ENCODE data around the gene NEURL1B.
"Not testable (repeated sequence)": the region's sequence is repeated elsewhere in the genome, so short reads cannot be mapped to it uniquely, and the experiment has no call there.

The NEURL1B gene

GRCh38 chr5:172636279-172637050, 4.6 kb upstream of the NEURL1B start:
- no peak for DNase-seq

DNA sequence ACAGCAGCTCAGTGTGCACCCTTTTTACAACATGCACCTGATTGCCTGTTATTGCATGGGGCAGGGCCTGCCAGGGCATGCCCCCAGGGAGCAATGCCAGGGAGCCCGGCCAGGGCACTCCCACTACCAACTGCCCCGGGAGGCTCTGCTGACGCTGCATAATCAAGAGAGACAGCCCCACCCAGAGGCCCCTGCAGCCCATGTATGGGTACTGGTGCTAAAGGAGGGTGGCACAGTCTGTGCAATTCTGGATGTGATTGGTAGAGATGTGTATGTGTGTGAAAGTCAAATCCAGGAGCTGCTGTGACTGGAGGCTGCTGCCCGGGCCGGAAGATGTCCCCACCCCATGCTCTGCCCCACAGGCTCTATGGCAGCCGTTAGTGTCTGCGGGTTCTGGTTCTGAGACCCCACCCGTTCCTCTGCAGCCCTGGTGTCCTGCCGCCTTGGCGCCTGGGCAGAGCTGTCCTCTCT, 3.9 kb upstream of the NEURL1B start:
- peak; percentile 84 for DNase-seq

GRCh38 chr5:172637740-172638139, 3.3 kb upstream of the NEURL1B start:
- DNase-seq: no peak

GRCh38 chr5:172638209-172638768, 2.8 kb upstream of the NEURL1B start:
- no peak for DNase-seq

GRCh38 chr5:172640139-172640538, 924 bp upstream of the NEURL1B start:
- no peak for DNase-seq

GRCh38 chr5:172641359-172642050, 442 bp downstream of the NEURL1B start:
- DNase-seq: no peak

- no peak for DNase-seq
Observed at GRCh38 chr5:172642051-172642409, 967 bp downstream of the NEURL1B start.

- no peak for DNase-seq
Observed at GRCh38 chr5:172642486-172642885, 1.4 kb downstream of the NEURL1B start.

DNA sequence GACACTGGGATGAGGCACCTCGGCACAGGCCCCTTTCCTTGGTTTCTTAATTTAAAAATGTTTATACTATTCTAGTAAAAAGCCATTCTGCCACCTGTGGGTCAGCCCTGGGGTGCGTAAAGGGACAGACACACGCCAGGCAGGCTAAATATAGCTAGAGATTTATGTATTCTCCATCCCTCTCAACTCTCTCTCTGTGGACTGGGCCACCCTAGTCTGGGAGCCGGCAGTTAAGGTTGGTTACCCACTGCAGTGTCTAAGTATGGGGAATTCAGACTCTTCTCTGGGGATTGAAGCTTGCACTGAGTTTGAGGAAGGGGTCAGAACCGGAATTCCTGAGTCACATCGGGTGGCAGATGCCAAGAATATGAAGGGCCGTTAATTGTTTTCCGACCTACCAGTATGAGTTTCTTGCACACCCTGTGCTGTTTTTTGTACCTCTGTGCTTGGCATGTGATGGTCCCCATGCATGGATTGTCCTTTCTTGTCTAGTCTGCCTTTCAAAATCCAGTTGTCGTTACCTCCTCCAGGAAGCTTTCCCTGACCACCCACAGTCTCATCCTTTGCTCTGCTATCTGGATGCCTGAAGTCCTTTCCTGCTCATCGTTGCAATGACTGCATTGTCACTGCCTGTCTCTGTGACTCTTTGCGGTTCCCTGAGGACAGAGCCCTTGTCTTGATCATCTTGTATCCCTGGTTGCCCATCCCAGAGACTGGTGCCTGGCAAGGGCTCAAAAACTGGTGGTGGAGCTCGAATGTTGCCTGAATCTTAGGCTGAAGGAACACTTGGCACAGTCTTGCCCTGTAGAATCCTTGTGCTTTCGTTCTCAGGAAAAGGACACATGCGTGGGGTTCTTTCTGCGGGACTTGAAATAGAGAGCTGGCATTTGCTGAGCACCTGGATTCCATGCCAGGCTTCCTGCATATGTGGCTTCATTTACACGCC, 2.1 kb downstream of the NEURL1B start:
- DNase-seq: no peak

- no peak for DNase-seq
Observed at GRCh38 chr5:172644266-172644665, 3.2 kb downstream of the NEURL1B start.

DNA sequence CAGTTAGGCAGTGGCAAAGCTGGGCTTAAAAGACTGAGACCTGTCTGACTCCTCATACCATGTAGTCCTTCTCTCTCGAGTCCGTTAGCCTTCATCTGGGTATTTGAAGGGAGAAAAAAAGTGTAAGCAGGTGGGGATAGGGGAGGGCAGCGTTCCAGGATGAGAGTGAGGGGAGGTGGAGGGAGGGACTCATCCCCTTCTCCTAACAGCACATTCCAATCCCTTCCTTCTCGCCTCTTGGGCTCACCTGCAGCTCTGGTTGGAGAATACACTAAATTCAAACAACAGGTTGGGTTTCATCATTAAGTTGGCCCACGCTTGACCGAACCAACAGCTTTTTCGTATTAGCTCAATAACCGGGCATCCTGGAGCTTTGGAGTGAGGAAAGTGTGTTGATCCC, 3.6 kb downstream of the NEURL1B start:
- DNase-seq: no peak

DNA sequence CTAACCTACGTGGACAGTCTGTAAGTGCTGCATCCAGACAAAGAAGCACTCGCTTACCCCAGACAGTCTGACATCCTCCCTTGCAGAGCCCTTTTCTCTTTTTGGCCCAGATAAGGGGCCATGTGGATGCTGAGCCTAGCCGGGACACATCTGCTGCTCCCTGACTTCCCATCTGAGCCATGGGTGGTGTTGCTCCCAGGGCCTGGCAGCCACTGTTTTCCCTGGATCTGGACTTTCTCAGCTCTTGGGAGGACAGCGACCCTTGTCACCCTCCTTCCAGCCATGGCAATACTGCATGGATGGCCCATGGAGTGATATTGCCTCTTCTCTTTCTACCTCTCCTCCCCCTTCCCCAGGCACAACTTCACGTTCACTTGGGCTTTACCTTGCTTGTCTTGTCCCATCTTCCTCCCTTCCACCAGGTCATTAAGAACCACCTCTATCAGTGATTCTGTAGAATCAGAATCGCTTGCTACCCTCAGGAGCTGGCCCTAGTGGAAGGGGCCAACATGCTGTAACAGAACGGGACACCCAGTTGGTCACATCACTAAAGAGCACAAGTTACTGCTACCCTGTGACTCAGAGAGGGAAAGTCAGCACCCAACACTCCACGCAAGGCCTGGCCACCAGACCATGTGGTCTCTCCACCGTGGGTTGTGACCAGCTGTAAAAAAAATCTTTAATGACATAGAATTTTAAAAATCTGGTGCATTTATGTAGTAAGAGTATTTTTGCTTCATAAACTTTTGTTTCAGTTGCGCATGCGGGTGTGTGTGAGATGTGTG, 4.4 kb downstream of the NEURL1B start:
- no peak for DNase-seq

DNA sequence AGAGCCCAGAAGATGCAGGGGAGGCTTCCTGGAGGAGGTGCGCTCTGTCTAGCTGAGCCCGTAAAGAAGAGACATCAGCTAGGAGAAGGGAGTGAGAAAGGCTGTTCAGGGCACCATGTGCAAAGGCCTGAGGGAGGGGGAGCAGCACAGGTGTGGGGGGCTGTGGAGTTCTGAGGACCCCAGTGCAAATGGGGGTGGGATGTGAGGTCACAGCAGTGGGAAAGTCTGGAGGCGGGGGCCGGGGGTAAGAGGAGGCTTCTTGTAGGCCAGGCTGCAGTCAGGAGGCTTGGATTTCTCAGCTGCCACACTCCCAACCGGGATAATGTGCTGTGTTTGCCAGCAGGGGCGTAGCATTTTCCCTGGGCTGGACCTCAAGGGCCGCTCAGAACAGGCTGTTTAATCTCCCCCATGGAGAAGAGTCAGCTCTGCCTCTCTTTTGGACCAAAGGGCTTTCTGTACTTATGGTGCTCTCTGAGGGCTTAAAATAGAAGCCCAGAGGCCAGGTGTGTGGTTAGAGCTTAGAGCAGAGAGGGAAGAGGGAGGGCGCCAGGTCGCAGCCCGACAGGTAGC, 5.7 kb downstream of the NEURL1B start:
- DNase-seq: peak; percentile 54

DNA sequence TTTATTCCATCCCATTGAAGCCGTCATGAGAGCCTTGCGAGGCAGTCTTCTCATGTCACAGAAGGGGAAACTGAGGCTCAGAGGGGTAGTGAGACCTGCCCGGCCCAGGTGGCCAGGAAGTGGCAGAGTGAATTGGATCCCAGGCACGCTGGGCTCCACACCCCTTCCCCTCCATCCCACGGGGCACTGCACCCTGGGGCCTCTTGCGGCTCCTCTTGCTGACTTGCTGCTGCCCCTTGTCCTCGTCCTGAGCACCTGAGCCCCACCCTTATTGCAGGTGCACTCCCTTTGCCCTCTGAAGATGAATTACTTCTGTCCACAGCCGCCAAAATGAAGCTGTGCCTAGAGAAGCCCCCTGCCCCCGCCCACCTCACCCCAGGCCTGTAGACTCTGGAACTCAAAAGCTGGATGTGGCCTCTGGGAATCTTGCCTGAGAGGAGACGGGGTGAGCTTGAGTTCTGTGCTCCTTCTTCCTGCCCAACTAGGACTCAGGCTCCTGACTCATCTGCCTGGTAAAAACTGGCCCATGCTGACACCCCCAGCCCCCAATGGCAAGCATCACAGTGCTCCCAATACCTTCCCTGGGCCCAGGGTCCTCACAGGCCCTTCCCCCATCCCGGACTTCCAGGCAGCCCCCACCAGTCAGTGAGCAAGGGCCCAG, 6.4 kb downstream of the NEURL1B start:
- no peak for DNase-seq

DNA sequence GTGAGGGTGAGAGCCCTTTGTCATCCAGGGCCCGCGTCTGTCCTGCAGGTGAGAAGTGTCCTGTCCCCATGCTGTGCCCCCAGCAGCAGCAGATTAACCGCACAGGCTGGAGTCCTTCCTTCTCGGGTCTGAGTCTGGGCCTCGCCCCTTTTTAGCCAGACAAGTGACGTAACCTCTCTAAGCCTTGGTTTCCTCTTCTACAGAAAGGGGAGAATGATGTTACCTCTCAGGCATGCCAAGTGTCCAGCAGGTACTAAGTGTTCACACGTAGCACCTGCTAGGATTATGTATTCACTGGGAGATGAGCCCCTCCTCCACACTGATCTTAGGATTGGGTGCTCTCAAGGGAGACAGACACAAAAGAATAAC, 6.9 kb downstream of the NEURL1B start:
- DNase-seq: peak; percentile 75

DNA sequence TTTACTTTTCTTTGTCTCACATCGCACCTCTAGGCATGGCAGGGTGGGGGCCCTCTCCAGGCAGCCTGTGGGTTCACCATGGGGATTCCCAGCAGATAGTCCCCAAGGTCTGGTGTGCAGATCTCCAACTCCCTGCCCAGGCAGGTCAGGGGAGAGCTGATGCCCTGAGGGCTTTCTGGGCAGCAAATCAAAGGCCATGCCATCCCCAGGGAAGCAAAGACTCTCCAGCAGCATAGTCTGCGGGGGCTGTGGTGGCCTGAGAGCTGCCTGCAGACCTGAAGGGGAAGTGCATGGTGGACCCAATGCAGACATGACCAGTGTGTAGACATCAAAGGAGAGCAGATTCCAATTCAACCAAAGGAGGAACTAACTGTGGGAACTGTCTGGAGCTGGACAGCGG, 7.7 kb downstream of the NEURL1B start:
- no peak for DNase-seq

DNA sequence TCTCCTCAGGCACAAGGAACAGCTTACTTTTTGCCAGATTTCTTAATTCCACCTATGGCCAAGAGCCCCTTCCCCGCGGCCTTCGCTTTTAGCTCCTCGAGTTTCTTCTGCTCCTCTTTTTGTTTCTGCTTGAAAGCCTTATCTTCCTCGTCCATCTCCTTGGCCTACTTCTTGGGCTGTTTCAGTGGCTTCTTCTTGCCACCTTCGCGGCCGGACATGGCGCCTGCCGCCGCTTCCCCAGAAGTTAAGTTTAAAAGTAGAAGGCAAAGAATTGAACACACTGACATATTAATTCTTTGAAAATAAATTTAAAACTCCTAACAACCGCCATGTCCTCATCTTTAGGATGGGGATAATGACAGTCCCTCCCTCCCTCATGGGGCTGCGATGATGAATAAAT, 15.4 kb downstream of the NEURL1B start:
- not testable (repeated sequence) for DNase-seq

DNA sequence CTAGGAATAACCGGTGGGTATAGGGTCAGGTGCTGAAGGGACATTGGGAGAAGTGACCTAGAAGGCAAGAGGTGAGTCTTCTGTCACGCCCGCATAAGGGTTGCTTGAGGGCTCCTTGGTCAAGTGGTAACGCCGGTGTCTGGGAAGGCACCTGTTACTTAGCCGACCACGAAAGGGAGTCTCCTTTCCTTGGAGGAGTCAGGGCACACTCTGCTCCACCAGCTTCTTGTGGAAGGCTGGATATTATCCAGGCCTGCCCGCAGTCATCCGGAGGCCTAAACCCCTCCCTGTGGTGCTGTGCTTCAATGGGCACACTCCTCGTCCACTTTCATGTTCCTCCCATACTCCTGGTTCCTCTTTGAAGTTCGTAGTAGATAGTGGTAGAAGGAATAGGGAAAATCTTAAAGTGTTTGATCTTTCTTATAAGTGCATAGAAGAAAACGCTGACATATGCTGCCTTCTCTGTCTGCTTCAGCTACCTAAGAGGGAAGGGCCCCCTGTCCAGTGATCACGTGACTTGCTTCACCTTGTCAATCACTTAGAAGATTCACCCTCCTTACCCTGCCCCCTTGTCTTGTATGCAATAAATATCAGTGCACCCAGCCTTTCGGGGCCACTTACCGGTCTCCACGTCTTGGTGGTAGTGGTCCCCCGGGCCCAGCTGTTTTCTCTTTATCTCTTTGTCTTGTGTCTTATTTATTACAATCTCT, 16.6 kb downstream of the NEURL1B start:
- not testable (repeated sequence) for DNase-seq

GRCh38 chr5:172658391-172658790, 17.3 kb downstream of the NEURL1B start:
- DNase-seq: no peak

DNA sequence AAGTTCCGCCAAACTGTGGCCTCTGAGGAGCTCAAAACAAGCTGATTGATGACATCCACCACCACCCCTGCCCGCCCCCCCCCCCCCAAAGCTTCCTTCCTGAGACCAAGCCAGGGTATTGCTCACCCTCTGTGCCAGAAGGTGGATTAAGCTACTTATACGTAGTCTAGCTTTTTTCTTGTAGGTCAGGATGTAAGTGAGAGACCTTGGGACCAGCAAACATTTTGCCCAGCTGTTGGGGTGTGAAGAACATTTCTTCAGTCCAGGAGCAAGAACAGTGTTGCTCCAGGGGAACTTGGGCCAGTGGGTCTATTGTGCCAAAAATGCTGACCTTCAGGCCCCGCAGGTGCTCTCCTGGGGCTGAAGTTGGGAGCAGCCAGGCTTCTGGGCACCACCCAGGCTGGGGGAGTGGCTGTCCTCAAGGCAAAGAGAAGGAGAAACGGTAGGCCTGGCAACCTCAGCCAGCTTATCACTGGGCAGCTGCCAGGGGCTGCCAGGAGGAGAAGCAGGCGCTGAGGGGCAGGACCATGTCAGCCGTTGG, 18.0 kb downstream of the NEURL1B start:
- no peak for DNase-seq
